Thyroid gland (tissue), 4 donors: ENCODE results near the gene CC2D1B.

Experiments
- POLR2A ChIP-seq, 2 donors: fragments of 450-650 bp; IDR thresholded peaks; one replicate each; pipeline ENCODE4 v1.6.1; 2017; ENCODE audit warnings: antibody characterized with exemption in 2 of 2, mild to moderate bottlenecking in 2 of 2, moderate library complexity in 1 of 2
- TF ChIP-seq, protein P1 (sequence below), 6 experiments: fragments of 200-600 bp in 3 of 6; fragments of 450-650 bp in 3 of 6; sonication (generic) in 3 of 6; IDR thresholded peaks; one replicate each; pipeline ENCODE4 v1.5.1; 2016 to 2019; ENCODE audit warnings: antibody characterized with exemption in 6 of 6, mild to moderate bottlenecking in 2 of 6, inconsistent platforms in 1 of 6, moderate library complexity in 1 of 6

DNA sequence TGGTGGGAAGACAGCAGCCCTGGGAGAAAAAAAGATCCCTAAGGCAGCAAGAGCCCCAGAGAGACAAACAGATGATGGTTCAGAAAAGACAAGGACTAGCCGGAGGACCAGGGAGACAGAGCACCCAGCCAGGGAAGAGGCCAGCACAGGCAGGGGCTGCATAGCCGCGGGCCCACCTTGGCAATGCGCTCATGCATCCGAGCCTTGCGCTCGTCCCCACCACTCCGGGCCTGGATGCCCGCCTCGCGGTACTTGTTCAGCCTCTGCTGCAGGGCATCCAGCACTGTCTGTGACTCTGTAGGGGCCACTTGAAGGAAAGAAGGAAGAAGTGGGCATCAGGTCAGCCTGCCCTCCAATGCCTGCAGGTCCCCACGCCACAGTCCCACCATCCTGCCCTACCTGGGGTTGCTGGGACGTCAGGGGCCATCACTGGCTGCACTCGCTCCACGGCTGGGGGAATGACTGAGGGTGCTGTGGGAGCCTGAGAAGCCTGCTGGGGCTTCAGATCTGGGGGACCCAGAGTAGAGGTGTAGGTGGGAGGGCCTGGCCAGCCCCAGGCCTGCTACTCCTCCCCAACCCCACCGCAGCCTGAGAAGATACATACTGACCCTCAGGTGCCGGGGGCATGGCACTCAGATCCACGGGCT, 7.0 kb downstream of the CC2D1B start:
- no peak for TF ChIP-seq POLR2A (IDR thresholded peaks at IDR 0.05)
- TF ChIP-seq, protein P1, sequence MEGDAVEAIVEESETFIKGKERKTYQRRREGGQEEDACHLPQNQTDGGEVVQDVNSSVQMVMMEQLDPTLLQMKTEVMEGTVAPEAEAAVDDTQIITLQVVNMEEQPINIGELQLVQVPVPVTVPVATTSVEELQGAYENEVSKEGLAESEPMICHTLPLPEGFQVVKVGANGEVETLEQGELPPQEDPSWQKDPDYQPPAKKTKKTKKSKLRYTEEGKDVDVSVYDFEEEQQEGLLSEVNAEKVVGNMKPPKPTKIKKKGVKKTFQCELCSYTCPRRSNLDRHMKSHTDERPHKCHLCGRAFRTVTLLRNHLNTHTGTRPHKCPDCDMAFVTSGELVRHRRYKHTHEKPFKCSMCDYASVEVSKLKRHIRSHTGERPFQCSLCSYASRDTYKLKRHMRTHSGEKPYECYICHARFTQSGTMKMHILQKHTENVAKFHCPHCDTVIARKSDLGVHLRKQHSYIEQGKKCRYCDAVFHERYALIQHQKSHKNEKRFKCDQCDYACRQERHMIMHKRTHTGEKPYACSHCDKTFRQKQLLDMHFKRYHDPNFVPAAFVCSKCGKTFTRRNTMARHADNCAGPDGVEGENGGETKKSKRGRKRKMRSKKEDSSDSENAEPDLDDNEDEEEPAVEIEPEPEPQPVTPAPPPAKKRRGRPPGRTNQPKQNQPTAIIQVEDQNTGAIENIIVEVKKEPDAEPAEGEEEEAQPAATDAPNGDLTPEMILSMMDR (IDR thresholded peaks at IDR 0.05): no peak
